Right atrium auricular region (tissue), 2 donors: Measurements from ENCODE around the gene PCDHGC5. TPM values are rescaled to one million over a fixed set of nuclear protein-coding genes. Genes with fewer than 3 reads are reported as not detected.

Experiments
- DNase-seq: peaks from one replicate; pipeline ENCODE4 v3.0.0-alpha.2; 2019; ENCODE audit warnings: low spot score
- H3K27ac ChIP-seq, 2 donors: fragments of 200-600 bp; sonication (generic); 1 replicate in 1 of 2; 2 replicates in 1 of 2; pipeline ENCODE4 v1.5.1; 2016 to 2019
- H3K27me3 ChIP-seq, 2 donors: fragments of 200-600 bp; sonication (generic); one replicate each; pipeline versions ENCODE4 v1.5.1 to v1.6.0; 2017 to 2019
- H3K36me3 ChIP-seq: fragments of 200-600 bp; sonication (generic); one replicate; pipeline ENCODE4 v1.5.1; 2016
- H3K4me1 ChIP-seq, 2 donors: fragments of 200-600 bp; sonication (generic); one replicate each; pipeline versions ENCODE4 v1.5.1 to v1.6.0; 2017 to 2019
- H3K4me3 ChIP-seq, 2 donors: fragments of 200-600 bp; sonication (generic); 1 replicate in 1 of 2; 2 replicates in 1 of 2; pipeline ENCODE4 v1.5.1; 2017 to 2019; ENCODE audit warnings: mild to moderate bottlenecking in 1 of 2, moderate library complexity in 1 of 2
- H3K9me3 ChIP-seq, 2 donors: fragments of 200-600 bp; sonication (generic); one replicate each; pipeline ENCODE4 v1.5.1; 2019
- CTCF ChIP-seq, 2 donors: fragments of 200-600 bp; sonication (generic); IDR thresholded peaks; one replicate each; pipeline ENCODE4 v1.5.1; 2019; ENCODE audit warnings: antibody characterized with exemption in 2 of 2
- total RNA-seq, 2 donors: library from RNA; depleted of rRNA; stranded (reverse); fragments of >200 nt; gene quantifications; one replicate each; pipeline ENCODE4 v1.1.0, GENCODE V29; 2016

Gene PCDHGC5
- total RNA-seq, 2 donors from 2014 or later = 1.4 to 1.7 TPM

GRCh38 chr5:141524604-141525597 lies 36.0 kb downstream of the PCDHGC5 start:
- peaks cover 50% of the 10 kb centered on the region for H3K36me3 ChIP-seq

GRCh38 chr5:141525653-141526052 lies 36.8 kb downstream of the PCDHGC5 start:
- peaks cover 0 to 62% of the 10 kb centered on the region in 2 donors for H3K4me1 ChIP-seq
- no peak for TF ChIP-seq CTCF (IDR thresholded peaks at IDR 0.05)
- no peaks in the 10 kb centered on the region for H3K9me3 ChIP-seq
- H3K4me3 ChIP-seq = no peak overlapping the region
- no peak for DNase-seq
- H3K36me3 ChIP-seq = peaks cover 44% of the 10 kb centered on the region
- peak overlapping the region; percentile 38 to 66 for H3K27ac ChIP-seq
- no peaks in the 10 kb centered on the region for H3K27me3 ChIP-seq

More at GRCh38 chr5:141524604-141525597, 36.0 kb downstream of the PCDHGC5 start:
- Histone ChIP-seq H3K4me1 (peaks cover 0 to 64% of the 10 kb centered on the region in 2 donors), H3K27me3 (no peaks in the 10 kb centered on the region), H3K27ac (peak overlapping the region; percentile 38 to 66), H3K9me3 (no peaks in the 10 kb centered on the region), H3K4me3 (no peak overlapping the region)
- TF ChIP-seq CTCF (IDR thresholded peaks at IDR 0.05) = peak; percentile 99 to 100
- DNase-seq = peak; percentile 96

GRCh38 chr5:141527426-141527825 lies 38.5 kb downstream of the PCDHGC5 start:
- H3K27ac ChIP-seq = peak overlapping the region; percentile 73 to 77

GRCh38 chr5:141528291-141528984 lies 39.6 kb downstream of the PCDHGC5 start:
- peak; percentile 89 for DNase-seq
- Histone ChIP-seq H3K4me3 (no peak overlapping the region), H3K36me3 (peaks cover 53% of the 10 kb centered on the region), H3K27me3 (no peaks in the 10 kb centered on the region), H3K27ac (peak overlapping the region; percentile 73 to 77), H3K9me3 (no peaks in the 10 kb centered on the region), H3K4me1 (peaks cover 0 to 40% of the 10 kb centered on the region in 2 donors)
- no peak for TF ChIP-seq CTCF (IDR thresholded peaks at IDR 0.05)

More at GRCh38 chr5:141527426-141527825, 38.5 kb downstream of the PCDHGC5 start:
- no peak for DNase-seq
- Histone ChIP-seq H3K27me3 (no peaks in the 10 kb centered on the region), H3K9me3 (no peaks in the 10 kb centered on the region), H3K4me1 (peaks cover 0 to 45% of the 10 kb centered on the region in 2 donors), H3K36me3 (peaks cover 48% of the 10 kb centered on the region), H3K4me3 (no peak overlapping the region)
- no peak for TF ChIP-seq CTCF (IDR thresholded peaks at IDR 0.05)

GRCh38 chr5:141529002-141529401 lies 40.1 kb downstream of the PCDHGC5 start:
- Histone ChIP-seq H3K36me3 (peaks cover 53% of the 10 kb centered on the region), H3K27me3 (no peaks in the 10 kb centered on the region), H3K9me3 (no peaks in the 10 kb centered on the region), H3K27ac (peak overlapping the region; percentile 73 to 77), H3K4me1 (peaks cover 0 to 38% of the 10 kb centered on the region in 2 donors), H3K4me3 (no peak overlapping the region)
- TF ChIP-seq CTCF (IDR thresholded peaks at IDR 0.05) = no peak
- no peak for DNase-seq
